Neural cell (in vitro differentiated cells): ENCODE measurements around the gene BPGM.

Experiments
- CTCF ChIP-seq: fragments of 450-650 bp; IDR thresholded peaks from 2 replicates; pipeline ENCODE4 v1.5.1; 2014; ENCODE audit warnings: antibody characterized with exemption, mild to moderate bottlenecking, moderate library complexity; ENCODE audit not compliant: poor library complexity, severe bottlenecking
- EP300 ChIP-seq: fragments of 450-650 bp; conservative IDR thresholded peaks from 2 replicates; pipeline ENCODE4 v1.6.1; 2014; ENCODE audit warnings: antibody characterized with exemption, mild to moderate bottlenecking, moderate library complexity; ENCODE audit not compliant: poor library complexity, severe bottlenecking
- EZH2 ChIP-seq: fragments of 200-600, 300-800 bp; shearing (Covaris generic), sonication (generic); IDR thresholded peaks from 2 replicates; pipeline ENCODE4 v1.6.1; 2014; ENCODE audit warnings: antibody characterized with exemption, low read length, borderline replicate concordance, mild to moderate bottlenecking; ENCODE audit not compliant: insufficient read depth, poor library complexity, severe bottlenecking
- MXI1 ChIP-seq: fragments of 450-650 bp; conservative IDR thresholded peaks from 2 replicates; pipeline ENCODE4 v1.6.1; 2014; ENCODE audit warnings: antibody characterized with exemption, mild to moderate bottlenecking; ENCODE audit not compliant: poor library complexity, severe bottlenecking
- POLR2AphosphoS5 ChIP-seq: IDR thresholded peaks from 2 replicates; pipeline ENCODE4 v1.6.1; 2012
- RAD21 ChIP-seq: fragments of 450-650 bp; conservative IDR thresholded peaks from 2 replicates; pipeline ENCODE4 v1.6.1; 2014; ENCODE audit warnings: antibody characterized with exemption, mild to moderate bottlenecking, moderate library complexity
- TAF1 ChIP-seq: IDR thresholded peaks from 2 replicates; pipeline ENCODE4 v1.6.1; 2012; ENCODE audit warnings: low read depth
- TF ChIP-seq, protein P1 (sequence below): IDR thresholded peaks from 2 replicates; pipeline ENCODE4 v1.6.1; 2012; ENCODE audit warnings: borderline replicate concordance

DNA sequence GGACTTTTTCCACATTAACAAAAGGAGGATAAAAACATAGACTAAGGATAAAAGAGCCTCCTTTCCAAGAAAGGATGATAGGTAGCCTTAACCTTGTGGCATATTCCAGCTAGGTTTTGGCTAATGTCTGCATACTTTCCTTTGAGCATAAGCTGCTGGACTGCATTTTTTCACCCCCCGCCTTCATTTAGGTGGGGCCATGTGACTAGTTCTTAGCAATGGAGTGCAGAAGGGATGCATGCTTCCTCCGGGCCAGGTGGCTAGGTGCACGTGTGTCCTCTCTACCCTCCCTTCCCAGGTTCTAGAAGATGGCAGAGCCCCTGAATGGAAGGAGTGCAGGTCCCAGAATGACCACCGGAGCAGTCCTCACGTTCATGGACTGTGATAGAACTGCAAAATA lies 59.8 kb downstream of the BPGM start:
- no peak for TF ChIP-seq POLR2AphosphoS5
- no peak for TF ChIP-seq CTCF
- no peak for TF ChIP-seq RAD21
- no peak for TF ChIP-seq TAF1
- TF ChIP-seq, protein P1, sequence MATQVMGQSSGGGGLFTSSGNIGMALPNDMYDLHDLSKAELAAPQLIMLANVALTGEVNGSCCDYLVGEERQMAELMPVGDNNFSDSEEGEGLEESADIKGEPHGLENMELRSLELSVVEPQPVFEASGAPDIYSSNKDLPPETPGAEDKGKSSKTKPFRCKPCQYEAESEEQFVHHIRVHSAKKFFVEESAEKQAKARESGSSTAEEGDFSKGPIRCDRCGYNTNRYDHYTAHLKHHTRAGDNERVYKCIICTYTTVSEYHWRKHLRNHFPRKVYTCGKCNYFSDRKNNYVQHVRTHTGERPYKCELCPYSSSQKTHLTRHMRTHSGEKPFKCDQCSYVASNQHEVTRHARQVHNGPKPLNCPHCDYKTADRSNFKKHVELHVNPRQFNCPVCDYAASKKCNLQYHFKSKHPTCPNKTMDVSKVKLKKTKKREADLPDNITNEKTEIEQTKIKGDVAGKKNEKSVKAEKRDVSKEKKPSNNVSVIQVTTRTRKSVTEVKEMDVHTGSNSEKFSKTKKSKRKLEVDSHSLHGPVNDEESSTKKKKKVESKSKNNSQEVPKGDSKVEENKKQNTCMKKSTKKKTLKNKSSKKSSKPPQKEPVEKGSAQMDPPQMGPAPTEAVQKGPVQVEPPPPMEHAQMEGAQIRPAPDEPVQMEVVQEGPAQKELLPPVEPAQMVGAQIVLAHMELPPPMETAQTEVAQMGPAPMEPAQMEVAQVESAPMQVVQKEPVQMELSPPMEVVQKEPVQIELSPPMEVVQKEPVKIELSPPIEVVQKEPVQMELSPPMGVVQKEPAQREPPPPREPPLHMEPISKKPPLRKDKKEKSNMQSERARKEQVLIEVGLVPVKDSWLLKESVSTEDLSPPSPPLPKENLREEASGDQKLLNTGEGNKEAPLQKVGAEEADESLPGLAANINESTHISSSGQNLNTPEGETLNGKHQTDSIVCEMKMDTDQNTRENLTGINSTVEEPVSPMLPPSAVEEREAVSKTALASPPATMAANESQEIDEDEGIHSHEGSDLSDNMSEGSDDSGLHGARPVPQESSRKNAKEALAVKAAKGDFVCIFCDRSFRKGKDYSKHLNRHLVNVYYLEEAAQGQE: no peak
- no peak for TF ChIP-seq EZH2
- no peak for TF ChIP-seq MXI1
- no peak for TF ChIP-seq EP300
